GM19099 (cell line): ENCODE results near the gene RMDN2.

Source experiments
- POLR2A ChIP-seq: IDR thresholded peaks from 3 replicates; pipeline ENCODE4 v1.6.1; 2011; ENCODE audit warnings: low read depth; ENCODE audit not compliant: insufficient read length; ENCODE audit errors: extremely low read depth

Gene RMDN2

DNA sequence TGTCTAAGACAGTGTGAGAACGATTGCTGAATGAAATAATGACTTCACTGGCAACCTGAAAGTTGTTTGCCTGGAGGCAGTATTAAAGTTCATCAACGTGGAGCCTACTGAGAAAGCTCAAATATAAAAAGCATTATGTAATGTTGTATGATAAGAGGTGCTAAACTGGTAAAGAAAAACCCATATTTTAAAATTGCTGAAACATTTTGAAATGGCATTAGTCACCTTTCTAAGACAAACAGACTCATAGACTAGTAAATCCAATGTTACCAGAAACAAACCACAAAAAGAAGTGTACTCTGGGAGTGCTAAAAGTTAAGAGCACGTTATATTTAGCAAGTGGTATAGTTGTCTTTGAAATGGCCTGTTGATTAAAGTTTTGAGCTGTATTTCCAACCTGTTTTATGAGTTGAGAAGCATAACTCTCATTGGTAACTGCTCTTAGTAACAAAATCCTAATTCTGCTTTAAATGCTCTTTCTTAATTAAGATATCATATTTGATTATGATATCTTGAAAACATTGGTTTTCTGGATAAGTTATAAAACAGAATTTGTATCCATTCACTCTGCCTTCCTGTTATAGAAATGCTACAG, 88.2 kb downstream of the RMDN2 start:
- no peak for TF ChIP-seq POLR2A

DNA sequence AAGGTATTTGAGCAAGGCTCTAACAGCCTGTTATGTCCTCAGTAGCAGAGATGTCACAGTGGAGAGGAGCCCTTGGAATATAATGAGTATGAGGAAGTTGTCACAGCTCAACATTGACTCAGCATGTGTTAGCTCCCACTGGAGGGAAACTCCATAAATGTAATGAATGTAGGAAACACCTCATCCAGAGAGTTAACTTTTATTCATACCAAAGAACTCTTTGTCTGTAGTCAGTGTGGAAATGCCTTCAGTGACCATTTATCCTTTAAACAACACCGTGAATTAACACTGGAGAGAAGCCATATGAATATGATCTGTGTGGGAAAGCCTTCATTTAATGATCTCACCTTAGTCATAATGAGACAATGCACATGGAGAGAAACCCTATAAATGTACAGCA, 91.1 kb downstream of the RMDN2 start:
- no peak for TF ChIP-seq POLR2A

DNA sequence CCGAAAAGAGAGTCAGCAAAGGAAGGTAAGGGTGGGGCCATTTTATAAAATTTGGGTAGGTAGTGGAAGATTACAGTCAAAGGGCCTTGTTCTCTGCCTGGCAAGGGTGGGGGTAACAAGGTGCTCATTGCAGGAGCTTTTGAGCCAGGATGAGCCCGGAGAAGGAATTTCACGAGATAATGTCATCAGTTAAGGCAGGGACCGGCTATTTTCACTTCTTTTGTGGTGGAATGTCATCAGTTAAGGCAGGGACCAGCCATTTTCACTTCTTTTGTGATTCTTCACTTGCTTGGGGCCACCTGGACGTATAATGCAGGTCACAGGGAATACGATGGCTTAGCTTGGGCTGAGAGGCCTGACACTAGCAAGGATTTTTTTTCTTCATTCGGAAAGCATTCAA, 92.7 kb downstream of the RMDN2 start:
- TF ChIP-seq POLR2A, result no peak

DNA sequence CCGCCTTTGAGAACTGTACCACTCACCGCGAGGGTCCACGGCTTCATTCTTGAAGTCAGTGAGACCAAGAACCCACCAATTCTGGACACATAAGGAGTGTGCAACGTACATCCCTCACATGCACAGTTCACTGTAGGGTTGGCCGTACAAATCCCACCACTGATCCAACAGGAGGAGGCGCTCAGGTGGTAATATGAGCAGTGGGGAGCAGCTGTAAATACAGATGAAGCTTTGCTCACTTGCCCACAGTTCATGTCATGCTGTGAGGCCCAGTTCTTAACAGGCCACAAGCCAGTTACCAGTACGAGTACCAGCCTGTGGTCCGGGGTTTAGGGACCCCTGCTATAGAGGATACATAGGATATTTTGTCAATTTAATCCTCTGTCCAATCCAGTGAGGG, 96.5 kb downstream of the RMDN2 start:
- no peak for TF ChIP-seq POLR2A

GRCh38 chr2:38026846-38027245, 101.8 kb downstream of the RMDN2 start:
- TF ChIP-seq POLR2A, result no peak

- no peak for TF ChIP-seq POLR2A
Measured at GRCh38 chr2:38028829-38029228, 103.7 kb downstream of the RMDN2 start.

DNA sequence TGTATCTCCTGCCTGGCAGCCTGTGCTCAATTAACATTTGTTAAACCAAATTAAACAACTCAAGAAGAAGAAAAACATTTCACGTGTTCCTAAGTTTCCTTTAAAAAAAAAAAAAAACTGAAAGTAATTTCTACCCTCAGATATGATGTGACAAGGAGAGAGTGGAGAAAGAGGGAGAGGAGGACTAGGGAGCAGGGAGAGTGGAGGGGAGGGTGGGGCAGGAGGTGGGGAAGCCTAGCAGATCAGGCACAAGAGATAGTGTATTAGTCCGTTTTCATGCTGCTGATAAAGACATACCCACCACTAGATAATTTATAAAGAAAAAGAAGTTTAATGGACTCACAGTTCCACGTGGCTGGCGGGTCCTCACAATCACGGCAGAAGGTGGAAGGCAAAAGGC, 104.4 kb downstream of the RMDN2 start:
- no peak for TF ChIP-seq POLR2A

DNA sequence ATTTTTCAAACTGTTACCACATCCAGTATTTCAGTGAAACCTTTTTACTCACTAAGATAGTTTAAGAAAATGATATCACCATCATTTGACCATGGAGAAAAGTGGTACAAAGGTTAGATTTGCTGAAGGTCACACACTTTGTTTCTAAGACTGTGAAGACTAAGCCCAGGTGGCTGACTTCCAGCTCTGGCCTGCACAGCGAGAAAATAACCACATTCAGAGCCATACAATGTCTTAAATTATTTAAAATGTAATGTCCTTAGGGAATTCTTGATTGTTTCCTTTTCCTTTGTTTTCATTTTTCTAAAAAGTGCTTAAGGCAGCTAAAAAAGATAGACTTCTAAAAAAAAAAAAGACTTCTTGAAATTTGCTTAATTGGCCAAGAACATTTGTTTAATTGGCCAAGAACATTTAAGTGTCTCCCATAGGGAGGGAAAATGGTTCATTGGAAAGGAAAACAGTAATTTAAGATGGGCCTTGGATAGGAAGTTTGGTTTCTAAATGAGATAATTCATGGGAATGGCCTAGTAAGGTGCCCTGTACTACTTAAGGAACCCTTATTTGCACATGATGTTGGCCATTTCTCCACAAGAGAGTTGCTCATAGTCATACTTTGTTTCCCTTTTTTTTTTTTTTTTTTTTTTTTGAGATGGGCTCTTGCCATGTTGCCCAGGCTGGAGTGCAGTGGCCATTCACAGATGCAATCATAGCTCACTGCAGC, 105.7 kb downstream of the RMDN2 start:
- TF ChIP-seq POLR2A, result no peak

- TF ChIP-seq POLR2A, result no peak
Measured at GRCh38 chr2:38032946-38033345, 107.9 kb downstream of the RMDN2 start.

DNA sequence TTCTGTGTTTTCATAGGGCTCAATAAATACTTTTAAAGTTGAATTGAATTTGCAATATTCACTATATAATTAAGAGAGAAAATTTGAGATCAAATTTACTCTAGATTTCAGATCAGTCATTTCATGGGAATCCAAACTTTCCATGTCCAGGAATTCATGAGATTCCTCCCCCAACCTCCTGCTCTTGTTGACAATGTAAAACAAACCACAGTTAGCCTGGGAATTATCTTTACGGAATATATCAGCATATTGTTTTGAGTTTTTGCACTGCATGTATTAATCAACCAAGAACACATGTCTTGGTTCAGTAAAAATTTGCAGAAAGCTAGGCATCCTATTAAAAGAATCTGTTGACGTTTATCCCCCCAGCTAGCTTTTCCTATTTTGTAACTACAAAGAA, 108.6 kb downstream of the RMDN2 start:
- no peak for TF ChIP-seq POLR2A

DNA sequence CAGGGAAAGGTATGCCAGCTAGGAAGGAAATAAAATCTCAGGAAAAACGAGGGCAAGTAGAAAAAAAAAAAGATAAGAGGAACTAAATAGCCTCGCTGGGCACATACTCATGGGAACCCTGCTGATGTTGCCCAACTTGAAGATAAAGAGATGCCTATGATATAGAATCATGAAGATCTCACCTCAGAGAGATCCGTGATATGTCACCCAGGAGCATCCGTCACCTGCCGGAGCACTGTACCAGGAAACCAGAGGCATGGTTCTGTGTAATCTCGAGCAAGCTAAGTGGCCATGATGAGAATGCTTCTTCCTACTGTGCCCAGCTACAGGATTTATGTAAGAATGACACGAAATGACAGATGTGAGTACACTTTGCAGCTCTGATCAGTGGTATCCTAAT, 110.9 kb downstream of the RMDN2 start:
- no peak for TF ChIP-seq POLR2A

- no peak for TF ChIP-seq POLR2A
Measured at GRCh38 chr2:38037325-38037724, 112.2 kb downstream of the RMDN2 start.

DNA sequence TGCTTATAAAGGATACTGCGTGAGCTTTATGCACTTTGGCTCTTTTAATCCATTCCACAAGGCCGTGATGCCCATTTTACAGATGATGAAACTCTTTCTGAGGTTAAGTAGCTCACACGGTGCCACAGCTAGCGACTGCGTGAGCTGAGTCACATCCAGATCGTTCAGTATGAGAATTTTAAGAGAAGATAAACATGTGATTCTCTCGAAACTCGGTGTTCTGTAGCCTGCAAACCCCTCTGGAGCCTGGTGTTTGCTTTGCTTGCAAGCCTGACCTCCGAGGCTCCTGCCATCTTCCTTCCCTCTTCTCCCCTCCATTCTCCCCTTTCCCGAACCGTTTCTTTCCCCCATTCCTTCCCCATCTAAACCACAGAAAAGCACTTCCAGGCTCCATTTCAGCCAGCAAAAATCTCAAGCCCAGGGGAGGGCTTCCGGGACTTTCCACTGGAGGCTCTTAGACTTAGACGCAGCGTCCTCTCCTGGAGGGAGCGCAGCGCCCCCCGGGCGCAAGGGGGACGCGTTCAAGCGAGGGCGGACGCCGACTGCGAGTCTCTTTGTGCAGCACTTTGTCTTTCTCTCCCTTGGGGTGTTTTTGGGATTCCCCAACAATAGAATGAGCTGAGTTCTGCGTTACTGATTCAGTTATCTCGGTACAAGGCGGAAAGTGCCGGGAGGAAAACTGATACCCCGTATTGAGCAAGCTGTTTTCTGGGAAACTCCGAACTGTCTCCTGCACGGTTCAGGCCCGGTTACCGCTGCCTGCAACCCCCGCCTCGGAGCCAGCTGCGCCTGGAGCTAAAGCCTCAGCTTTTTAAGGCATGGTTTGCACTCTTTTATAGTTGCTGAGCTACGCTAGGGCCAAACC, 112.9 kb downstream of the RMDN2 start:
- TF ChIP-seq POLR2A, result peak; percentile 33

DNA sequence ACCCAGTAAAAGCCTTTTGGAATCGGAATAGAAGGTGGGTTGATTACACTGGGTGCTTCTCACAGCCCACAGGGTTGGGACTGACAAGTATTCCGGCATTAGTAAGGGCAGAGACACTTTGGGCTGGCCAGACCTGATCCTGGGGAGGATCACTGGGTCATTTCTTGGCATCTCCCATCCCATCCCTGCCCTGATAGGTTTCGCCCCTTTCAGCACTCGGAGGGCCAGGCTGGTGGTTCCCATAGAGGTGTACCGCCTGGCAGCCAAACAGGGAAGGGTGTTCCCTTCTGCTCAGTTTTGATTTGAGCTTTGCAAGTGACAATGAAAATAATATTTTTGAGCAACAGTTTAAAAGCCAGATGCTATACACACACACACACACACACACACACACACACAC, 113.6 kb downstream of the RMDN2 start:
- no peak for TF ChIP-seq POLR2A

DNA sequence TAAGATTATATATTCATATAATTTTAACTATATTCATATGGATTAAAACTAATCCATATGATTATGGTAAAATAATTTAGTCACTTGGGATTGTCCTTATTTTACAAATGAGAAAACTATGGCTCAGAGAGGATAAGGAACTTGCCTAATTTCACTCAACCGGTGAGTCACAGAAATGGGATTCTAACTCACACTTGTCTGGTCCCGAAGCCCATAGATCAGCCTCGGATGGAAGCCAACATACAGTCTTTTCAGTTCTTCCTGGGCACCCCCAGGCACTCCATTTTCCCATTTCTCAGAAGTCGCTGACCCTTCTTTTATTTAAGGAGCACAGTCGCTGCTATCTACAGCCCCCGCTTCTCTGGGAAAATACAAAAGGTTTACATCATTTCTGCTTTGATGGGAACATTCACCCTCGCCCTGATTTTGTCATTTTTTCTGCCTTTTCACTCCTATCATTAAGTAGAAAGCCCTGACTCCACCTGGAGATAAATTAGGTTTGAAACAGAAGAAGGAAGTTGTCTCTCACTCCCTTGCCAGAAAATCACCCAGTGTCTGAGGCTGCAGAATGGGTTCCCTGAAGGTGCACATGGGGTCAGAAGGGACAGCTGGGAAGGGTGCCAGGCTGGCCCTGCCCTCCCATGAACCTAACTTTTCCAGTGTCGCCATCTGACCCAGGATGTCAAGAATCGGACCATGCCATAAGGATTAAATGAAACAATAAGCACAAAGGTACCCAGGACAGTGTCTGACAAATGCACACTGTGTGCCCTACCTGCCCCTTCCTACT, 114.2 kb downstream of the RMDN2 start:
- no peak for TF ChIP-seq POLR2A
